SKM-1 treated with dmso at 0.1 percent for 144 hours (cell line): ENCODE data around the gene CEACAM20.
"Not testable (repeated sequence)": the region's sequence is repeated elsewhere in the genome, so short reads cannot be mapped to it uniquely, and the experiment has no call there.

ENCODE experiments used
- DNase-seq: peaks from one replicate; lab custom pipeline; 2025; ENCODE audit not compliant: unreplicated experiment; lab: John Stamatoyannopoulos, UW

The CEACAM20 gene

DNA sequence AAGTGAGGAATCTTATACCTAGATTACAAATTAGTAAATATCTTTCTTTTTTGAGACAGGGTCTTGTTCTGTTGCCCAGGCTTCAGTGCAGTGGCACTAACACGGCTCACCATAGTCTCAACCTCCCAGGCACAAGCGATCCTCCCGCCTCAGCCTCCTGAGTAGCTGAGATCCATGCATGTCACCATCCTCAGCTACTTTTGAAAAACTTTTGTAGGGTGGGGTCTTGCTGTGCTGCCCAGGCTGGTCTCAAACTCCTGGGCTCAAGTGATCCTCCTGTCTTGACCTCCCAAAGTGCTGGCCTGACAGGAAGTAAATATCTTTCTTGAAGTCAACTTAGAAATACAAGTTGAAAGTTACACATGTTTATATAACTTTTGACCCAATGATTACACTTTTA lies 20.0 kb upstream of the CEACAM20 start:
- DNase-seq = no peak

- DNase-seq = no peak
Observed at GRCh38 chr19:44548736-44549135, 19.3 kb upstream of the CEACAM20 start.

- DNase-seq = no peak
Observed at GRCh38 chr19:44544031-44544430, 14.6 kb upstream of the CEACAM20 start.

DNA sequence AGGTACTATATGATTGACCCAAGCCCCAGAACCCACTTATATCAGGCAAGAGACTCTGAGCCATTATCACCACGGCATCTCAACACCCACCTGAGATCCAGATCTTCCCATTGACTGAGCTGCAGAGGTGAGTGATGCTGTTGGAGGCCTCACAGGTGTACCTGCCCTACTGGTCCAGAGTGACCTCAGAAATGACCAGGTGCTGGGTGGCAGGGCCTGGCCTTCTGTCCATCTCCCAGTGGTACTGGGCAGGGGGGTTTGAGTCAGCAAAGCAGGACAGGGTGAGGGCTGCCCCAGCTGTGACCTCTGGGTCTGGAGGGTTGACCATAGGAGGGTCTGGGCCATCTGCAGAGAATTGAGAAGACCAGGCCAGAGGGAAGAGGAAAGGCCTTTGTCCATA lies 13.2 kb upstream of the CEACAM20 start:
- DNase-seq = no peak

GRCh38 chr19:44540736-44541135 lies 11.3 kb upstream of the CEACAM20 start:
- DNase-seq = no peak

- no peak for DNase-seq
Observed at GRCh38 chr19:44539991-44540390, 10.5 kb upstream of the CEACAM20 start.

- DNase-seq = no peak
Observed at GRCh38 chr19:44539236-44539826, 9.9 kb upstream of the CEACAM20 start.

- not testable (repeated sequence) for DNase-seq
Observed at GRCh38 chr19:44535361-44535760, 5.9 kb upstream of the CEACAM20 start.

GRCh38 chr19:44532819-44533218 lies 3.3 kb upstream of the CEACAM20 start:
- no peak for DNase-seq

DNA sequence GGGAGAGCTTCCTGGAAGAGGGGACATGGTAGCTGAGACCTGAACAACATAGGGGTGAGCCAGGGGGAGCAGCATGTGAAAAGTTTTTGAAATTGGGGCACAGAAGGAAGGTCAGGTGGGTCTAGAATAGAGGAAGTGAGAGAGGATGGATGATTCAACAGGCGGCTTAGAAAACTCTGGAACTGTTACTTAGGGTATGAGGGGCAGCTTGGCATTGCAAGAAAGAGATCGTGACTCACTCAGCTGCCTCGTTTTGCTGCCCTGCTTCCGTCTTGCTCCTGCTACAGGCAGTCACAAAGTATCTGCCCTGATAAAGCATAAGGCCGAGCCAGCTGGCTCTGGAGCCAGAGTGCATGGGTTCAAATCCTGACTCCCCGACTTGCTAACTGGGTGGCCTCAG lies 1.3 kb upstream of the CEACAM20 start:
- DNase-seq = no peak

- DNase-seq = no peak
Observed at GRCh38 chr19:44527554-44527953, 1.9 kb downstream of the CEACAM20 start.

DNA sequence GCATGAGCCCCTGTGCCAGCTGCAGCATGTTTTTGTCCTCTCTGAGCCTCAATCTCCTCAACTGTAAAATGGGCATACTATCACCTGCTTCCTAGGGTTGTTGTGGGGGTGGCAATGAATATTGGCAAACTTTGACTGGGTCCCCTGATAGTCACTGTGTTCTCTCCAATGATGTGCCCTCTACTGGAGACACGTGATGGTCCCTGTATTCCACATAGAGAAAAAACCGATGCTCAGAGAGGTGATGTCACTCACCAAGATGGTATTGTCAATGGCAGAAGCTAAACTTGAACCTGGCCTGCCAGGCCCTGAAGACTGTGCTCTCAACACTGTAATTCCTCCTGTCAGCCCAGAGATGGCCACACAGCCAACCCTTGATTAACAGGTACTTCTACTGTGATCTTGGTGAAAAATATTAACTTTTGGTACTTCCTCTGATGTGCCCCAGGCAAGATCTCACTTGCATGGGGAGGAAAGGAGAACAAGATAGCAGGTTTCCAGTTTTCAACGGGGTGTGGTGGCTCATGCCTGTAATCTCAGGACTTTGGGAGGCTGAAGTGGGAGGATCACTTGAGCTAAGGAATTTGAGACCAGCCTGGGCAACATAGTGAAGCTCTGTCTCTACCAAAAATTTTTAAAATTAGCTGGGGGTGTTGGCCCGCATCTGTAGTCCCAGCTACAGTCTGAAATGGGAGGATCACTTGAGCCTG lies 3.6 kb downstream of the CEACAM20 start:
- no peak for DNase-seq

DNA sequence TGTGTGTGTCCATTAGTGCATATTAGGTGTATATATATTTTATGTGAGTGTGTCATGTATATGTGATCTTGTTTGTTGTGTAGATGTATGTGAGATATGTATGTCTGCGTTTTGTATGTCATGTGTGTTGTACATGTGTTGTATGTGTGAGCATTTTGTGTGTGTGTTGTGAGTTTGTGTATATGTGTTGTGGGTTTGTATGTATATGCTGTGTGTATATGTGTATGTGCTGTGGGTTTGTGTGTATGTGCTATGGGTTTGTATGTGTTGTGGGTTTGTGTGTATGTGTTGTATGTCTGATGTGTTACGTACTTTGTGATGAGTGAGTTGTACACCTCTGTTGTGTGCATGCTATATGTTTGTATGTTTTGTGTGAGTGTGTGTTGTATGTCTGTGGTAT lies 8.1 kb downstream of the CEACAM20 start:
- DNase-seq = no peak

DNA sequence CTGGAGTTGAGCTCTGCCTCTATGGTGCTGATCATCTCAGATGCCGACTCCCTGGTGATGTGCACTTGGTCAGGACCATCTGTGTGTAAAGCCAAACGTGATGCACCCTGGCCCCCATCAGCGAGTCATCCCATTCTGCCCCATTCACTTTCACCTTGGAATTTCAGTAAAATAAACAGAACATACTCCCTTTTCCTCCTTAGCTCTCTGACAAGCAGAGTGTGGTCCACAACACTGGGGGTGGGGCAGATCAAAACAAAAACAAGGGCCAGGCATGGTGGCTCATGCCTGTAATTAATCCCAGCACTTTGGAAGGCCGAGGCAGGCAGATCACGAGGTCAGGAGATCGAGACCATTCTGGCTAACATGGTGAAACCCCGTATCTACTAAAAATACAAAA lies 12.3 kb downstream of the CEACAM20 start:
- no peak for DNase-seq

DNA sequence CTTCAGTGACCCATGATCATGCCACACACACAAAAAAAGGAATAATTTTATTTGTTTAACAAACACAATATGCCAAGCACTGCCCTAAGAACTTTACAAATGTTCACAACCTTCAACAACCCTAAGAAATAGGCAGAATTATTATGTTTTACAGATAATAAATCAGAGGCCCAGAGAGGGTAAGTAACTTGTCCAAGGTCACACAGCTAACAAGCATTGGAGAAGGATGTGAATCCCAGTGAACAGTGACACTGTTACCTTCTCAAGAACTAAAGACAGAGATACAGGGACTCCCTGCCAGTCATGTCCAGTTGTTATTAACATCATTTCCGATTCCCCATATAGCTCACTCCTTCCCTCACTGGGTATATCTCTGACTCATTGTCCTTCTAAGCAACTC lies 13.6 kb downstream of the CEACAM20 start:
- no peak for DNase-seq

- no peak for DNase-seq
Observed at GRCh38 chr19:44515031-44515430, 14.4 kb downstream of the CEACAM20 start.

DNA sequence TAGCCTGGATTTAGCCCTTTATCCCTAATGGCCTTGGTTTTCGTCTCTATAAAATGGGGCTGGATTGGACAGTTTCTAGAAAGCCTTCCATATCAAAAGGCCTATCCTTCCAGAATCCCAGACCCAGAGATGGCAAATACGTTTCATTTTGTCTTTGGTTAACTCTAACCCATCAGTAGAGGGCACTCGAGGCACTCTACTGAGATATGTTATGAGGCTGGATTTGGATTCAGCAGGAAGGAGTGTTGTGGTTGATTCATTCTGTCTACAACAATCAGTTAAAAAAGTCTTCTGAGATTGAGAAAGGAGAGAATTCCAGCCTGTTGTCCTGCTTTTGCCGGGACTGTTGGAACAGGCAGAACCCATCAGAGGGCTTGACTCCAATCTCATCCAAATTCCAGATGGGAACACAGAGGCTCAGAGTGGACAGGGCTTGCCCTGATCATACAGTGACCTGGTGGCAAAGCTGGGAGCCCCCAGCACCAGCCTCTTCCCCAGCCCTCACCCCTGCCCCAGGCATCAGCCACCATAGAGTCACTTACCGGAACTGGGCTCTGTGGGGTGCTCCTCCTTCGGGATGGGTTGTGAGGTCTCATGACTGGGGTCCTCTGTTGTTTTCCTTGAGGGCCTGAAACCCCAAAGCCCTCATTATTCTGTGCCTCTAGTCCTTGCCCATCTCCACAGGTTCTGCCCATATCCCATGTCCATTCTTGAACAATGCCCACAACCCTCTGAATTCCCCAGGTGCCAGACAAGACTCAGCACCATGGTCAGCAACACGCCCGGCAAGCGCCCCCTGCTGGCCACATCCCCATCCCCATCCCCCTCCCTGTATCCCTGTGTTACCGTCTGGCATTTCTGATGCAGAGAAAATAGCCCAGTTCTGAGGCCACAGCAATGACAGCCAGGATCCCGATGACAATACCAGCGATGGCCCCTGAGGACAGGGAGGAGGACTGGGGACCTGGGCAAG lies 16.9 kb downstream of the CEACAM20 start:
- peak; percentile 2 for DNase-seq

GRCh38 chr19:44509478-44509877 lies 20.0 kb downstream of the CEACAM20 start:
- no peak for DNase-seq

GRCh38 chr19:44499962-44500949 lies 29.2 kb downstream of the CEACAM20 start, which contains the start of gene ZNF180:
TSS of gene ZNF180 (minus strand) at chr19:44500522. CDS start at chr19:44497334, 3,188 bp downstream.
- DNase-seq = peak; percentile 56

GRCh38 chr19:44499559-44499958 lies 29.9 kb downstream of the CEACAM20 start:
- DNase-seq = no peak
